ENCODE results near the gene HAS3.

HAS3 gene

DNA sequence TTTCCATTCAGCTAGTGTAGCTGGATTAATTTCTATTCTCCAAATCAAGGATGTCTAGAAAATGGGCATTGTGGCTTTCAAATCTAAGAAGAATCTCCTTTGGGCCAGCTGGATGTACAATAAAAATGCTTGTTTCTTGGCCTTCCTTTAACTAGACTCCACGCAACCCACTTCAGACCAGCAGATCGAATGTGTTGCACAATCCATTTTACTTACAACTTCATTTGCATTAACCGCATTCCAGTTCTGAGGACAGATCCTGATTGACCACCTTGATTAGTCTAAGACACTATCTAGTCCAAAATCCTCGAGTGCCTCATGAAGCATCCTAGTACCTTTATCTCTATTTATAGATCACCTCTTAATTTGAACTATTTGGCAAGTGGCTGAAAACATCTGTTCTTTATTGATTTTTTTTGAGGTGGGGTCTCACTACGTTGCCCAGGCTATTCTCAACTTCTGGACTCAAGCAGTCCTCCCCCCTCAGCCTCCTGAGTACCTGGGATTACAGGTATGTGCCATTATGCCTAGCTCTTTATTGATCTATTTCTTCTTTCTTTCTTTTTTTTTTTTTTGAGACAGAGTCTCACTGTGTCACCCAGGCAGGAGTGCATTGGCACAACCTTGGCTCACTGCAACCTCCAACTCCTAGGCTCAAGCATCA, 20.3 kb upstream of the HAS3 start:
- Histone ChIP-seq H3K9ac (ENCODE audit: low read depth, low read length) (no peak overlapping the region), H3K9me3 (ENCODE audit: insufficient read depth, low read length, severe bottlenecking) (no peaks in the 10 kb centered on the region), H3K4me3 (ENCODE audit: low read depth in 1 of 2, low read length in 2 of 2) (no peak overlapping the region), H3K4me2 (ENCODE audit: insufficient read depth, low read length) (no peak overlapping the region), H3K4me1 (ENCODE audit: insufficient read depth, low read length) (peaks cover 7% of the 10 kb centered on the region), H3K36me3 (ENCODE audit: insufficient read depth, low read length) (peaks cover 7% of the 10 kb centered on the region; the same call in 1 of the 2 replicates), H3K27ac (ENCODE audit: low read length) (no peak overlapping the region), H4K20me1 (ENCODE audit: insufficient read depth, low read length) (no peaks in the 10 kb centered on the region), H2AFZ (ENCODE audit: low read depth, low read length) (no peak overlapping the region), H3K79me2 (ENCODE audit: insufficient read depth, low read length) (no peaks in the 10 kb centered on the region), H3K27me3 (ENCODE audit: insufficient read depth, low read length, poor library complexity) (no peaks in the 10 kb centered on the region)
- DNase-seq (no peak), ATAC-seq (ENCODE audit: insufficient read depth, low read depth) (no peak)
- no peak for TF ChIP-seq EZH2 (IDR thresholded peaks at IDR 0.05; ENCODE audit: borderline replicate concordance, low read depth, low read length, severe bottlenecking)
- TF ChIP-seq, protein P1, sequence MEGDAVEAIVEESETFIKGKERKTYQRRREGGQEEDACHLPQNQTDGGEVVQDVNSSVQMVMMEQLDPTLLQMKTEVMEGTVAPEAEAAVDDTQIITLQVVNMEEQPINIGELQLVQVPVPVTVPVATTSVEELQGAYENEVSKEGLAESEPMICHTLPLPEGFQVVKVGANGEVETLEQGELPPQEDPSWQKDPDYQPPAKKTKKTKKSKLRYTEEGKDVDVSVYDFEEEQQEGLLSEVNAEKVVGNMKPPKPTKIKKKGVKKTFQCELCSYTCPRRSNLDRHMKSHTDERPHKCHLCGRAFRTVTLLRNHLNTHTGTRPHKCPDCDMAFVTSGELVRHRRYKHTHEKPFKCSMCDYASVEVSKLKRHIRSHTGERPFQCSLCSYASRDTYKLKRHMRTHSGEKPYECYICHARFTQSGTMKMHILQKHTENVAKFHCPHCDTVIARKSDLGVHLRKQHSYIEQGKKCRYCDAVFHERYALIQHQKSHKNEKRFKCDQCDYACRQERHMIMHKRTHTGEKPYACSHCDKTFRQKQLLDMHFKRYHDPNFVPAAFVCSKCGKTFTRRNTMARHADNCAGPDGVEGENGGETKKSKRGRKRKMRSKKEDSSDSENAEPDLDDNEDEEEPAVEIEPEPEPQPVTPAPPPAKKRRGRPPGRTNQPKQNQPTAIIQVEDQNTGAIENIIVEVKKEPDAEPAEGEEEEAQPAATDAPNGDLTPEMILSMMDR (IDR thresholded peaks at IDR 0.05; ENCODE audit: borderline replicate concordance, extremely low read depth, low read length, poor library complexity, severe bottlenecking): no peak

DNA sequence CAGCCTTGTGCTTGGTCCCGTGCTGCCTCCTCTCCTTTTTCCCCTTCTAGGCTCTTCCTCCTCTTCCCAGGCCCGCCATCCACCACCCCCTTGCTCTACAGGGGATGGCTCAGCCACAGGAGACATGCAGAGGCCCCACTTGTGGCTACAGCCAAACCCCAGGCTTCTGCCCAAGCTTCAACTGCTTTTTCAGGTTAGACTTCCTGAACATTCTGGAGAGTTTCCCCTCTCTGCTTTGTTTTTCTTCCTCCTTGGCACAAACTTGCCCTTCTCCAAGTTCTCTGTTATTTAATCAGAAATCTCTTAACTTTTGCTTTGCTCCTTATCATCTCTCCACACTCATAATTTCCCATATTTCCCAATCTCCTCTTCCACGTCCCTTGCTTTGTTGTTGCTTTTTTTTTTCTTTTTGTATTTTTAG, 18.3 kb upstream of the HAS3 start:
- Histone ChIP-seq H3K27me3 (ENCODE audit: insufficient read depth, low read length, poor library complexity) (no peaks in the 10 kb centered on the region), H3K79me2 (ENCODE audit: insufficient read depth, low read length) (no peaks in the 10 kb centered on the region), H3K9ac (ENCODE audit: low read depth, low read length) (no peak overlapping the region), H3K9me3 (ENCODE audit: insufficient read depth, low read length, severe bottlenecking) (no peaks in the 10 kb centered on the region), H2AFZ (ENCODE audit: low read depth, low read length) (no peak overlapping the region), H3K4me2 (ENCODE audit: insufficient read depth, low read length) (no peak overlapping the region), H3K4me1 (ENCODE audit: insufficient read depth, low read length) (peaks cover 7% of the 10 kb centered on the region), H3K27ac (ENCODE audit: low read length) (peak overlapping the region; percentile 48; the same call in 1 of the 2 replicates), H3K4me3 (ENCODE audit: low read depth in 1 of 2, low read length in 2 of 2) (no peak overlapping the region), H3K36me3 (ENCODE audit: insufficient read depth, low read length) (peaks cover 7% of the 10 kb centered on the region; the same call in 1 of the 2 replicates), H4K20me1 (ENCODE audit: insufficient read depth, low read length) (no peaks in the 10 kb centered on the region)
- ATAC-seq (ENCODE audit: insufficient read depth, low read depth) (peak; percentile 77; the same call in 2 of the 3 replicates), DNase-seq (peak; percentile 27)
- TF ChIP-seq, protein P1 (IDR thresholded peaks at IDR 0.05; ENCODE audit: borderline replicate concordance, extremely low read depth, low read length, poor library complexity, severe bottlenecking): no peak
- TF ChIP-seq EZH2 (IDR thresholded peaks at IDR 0.05; ENCODE audit: borderline replicate concordance, low read depth, low read length, severe bottlenecking): no peak

DNA sequence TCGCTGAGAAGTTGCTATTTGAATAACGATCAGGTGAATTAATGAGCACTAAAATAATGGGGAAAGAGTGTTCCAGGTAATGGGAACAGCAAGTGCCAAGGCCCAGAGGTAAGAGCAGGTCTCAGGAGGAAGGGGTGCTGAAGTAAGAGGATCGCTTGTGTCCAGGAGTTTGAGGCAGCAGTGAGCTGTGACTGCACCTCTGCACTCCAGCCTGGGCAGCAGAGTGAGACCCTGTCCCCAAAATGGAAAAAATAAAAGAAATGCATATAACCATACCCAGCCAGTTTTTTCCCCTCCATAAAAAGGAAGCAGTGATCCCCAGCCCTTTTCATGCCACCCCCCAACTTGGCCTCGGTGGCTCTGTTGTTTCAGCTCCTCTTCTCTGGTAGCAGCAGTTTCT, 16.8 kb upstream of the HAS3 start:
- Histone ChIP-seq H3K27me3 (ENCODE audit: insufficient read depth, low read length, poor library complexity) (no peaks in the 10 kb centered on the region), H3K9ac (ENCODE audit: low read depth, low read length) (no peak overlapping the region), H3K36me3 (ENCODE audit: insufficient read depth, low read length) (peaks cover 3% of the 10 kb centered on the region; the same call in 1 of the 2 replicates), H3K4me3 (ENCODE audit: low read depth in 1 of 2, low read length in 2 of 2) (no peak overlapping the region), H3K4me1 (ENCODE audit: insufficient read depth, low read length) (peaks cover 7% of the 10 kb centered on the region), H3K27ac (ENCODE audit: low read length) (no peak overlapping the region), H4K20me1 (ENCODE audit: insufficient read depth, low read length) (no peaks in the 10 kb centered on the region), H3K79me2 (ENCODE audit: insufficient read depth, low read length) (no peaks in the 10 kb centered on the region), H3K4me2 (ENCODE audit: insufficient read depth, low read length) (no peak overlapping the region), H2AFZ (ENCODE audit: low read depth, low read length) (no peak overlapping the region), H3K9me3 (ENCODE audit: insufficient read depth, low read length, severe bottlenecking) (no peaks in the 10 kb centered on the region)
- no peak for DNase-seq
- no peak for TF ChIP-seq EZH2 (IDR thresholded peaks at IDR 0.05; ENCODE audit: borderline replicate concordance, low read depth, low read length, severe bottlenecking)
- TF ChIP-seq, protein P1 (IDR thresholded peaks at IDR 0.05; ENCODE audit: borderline replicate concordance, extremely low read depth, low read length, poor library complexity, severe bottlenecking): no peak
- ATAC-seq (ENCODE audit: insufficient read depth, low read depth): no peak

All from DND-41 (cell line).